Right cardiac atrium (tissue), 5 donors: ENCODE data around the gene KIAA0753. TPM values are rescaled to one million over a fixed set of nuclear protein-coding genes. Genes with fewer than 3 reads are reported as not detected.

ENCODE experiments used
- ATAC-seq, 2 donors: fragments of 200-7000 bp; cut with Tn5 transposase; one replicate each; pipeline versions ENCODE4 v1.8.0 to v1.9.1; 2020; ENCODE audit warnings: moderate library complexity in 2 of 2, mild to moderate bottlenecking in 1 of 2
- DNase-seq, 3 donors: peaks; one replicate each; pipeline ENCODE4 v3.0.0-alpha.2; 2020
- H3K27ac ChIP-seq: one replicate; pipeline ENCODE4 v1.5.1; 2013; ENCODE audit warnings: mild to moderate bottlenecking, low read length, control low read depth, moderate library complexity
- H3K27me3 ChIP-seq: one replicate; pipeline ENCODE4 v1.6.1; 2013; ENCODE audit not compliant: control insufficient read depth, insufficient read depth
- H3K4me1 ChIP-seq: one replicate; pipeline ENCODE4 v1.6.1; 2013; ENCODE audit warnings: low read length; ENCODE audit not compliant: control insufficient read depth, insufficient read depth
- H3K4me3 ChIP-seq: one replicate; pipeline ENCODE4 v1.5.1; 2013; ENCODE audit warnings: low read length, control low read depth
- H3K9me3 ChIP-seq: one replicate; pipeline ENCODE4 v1.6.1; 2013; ENCODE audit warnings: low read length; ENCODE audit not compliant: control insufficient read depth
- WGBS: extraction: QIAGEN DNeasy Blood & Tissue Kit; methylation state at CpG from one replicate; pipeline ENCODE4 v1.1.7; 2013; 5-methylcytosine and 5-hydroxymethylcytosine counted together
- intact Hi-C, 4 donors: fragments of 100-400 bp; cut with DNase I; formaldehyde crosslinking; loops; one replicate each; pipeline versions ENCODE4 v1.11.0 to v1.14.0; 2022 to 2023
- polyA plus RNA-seq: library from polyadenylated mRNA; stranded (reverse); fragments of 200-250 nt; gene quantifications from one replicate; pipeline ENCODE4 v1.2.3, GENCODE V29; 2013
- total RNA-seq, 4 donors: library from RNA; stranded (reverse); fragmentation: NEBNext Ultra II Directional; extraction: Animal tissue kit (Norgen Biotek cat#: 25700); gene quantifications; one replicate each; pipeline ENCODE4 v1.2.1, GENCODE V29; 2021
- donor health status: healthy with polysubstance abuse.
- donor health status: DM: no; HTN: yes; CAD: no.
- donor health status: DM: no; HTN: no; CAD: no.
- donor health status: DM: no; HTN: yes; CAD: no; lungs with severe emphysema.
- donor health status: DM: yes; HTN: yes; CAD: no.

The KIAA0753 gene
- total and polyA plus RNA-seq, 5 donors: 2.9 to 9.0 (median 6.3) TPM

DNA sequence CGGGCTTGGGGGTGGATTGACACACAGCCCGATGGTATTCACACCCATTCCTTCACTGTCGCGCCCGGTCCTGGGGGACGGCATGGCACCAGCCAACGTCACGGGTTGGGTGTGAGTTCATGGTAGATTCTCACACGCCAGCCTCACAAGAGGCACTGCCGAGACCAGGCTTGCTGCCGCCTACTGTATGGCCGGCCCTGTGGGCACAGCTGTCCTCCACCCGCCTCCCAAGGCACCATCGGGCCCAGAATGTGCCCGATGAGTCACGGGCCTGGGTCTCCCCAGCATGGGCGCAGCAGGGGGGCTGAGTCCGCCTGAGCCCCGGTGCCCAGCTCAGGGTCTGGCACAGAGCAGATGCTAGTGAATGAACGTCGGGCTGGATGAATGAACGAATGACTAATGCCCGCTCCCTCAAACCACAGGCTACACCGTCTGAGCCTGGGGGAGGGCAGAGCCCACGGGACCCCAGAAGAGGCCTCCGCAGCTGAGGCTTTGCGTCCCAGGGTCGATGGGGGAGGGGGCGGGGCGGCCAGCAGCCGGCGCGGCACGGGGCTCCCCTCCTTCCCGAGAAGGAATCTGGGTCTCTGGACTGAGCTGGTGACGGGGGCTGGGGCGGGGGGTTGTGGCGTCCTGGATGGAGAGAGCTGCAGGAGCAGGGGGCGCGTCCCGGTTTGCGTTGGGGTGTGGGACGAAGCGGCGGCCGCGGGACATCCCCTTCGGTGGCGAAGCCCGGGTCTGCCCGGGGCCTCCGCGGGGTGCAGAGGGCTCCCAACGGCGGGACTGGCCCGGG lies 85.0 kb downstream of the KIAA0753 start:
- no peak overlapping the region for H3K27ac ChIP-seq
- intact Hi-C loops: loop anchor here in 1 of 4 donors (10.0 kb wide), 1 partner anchor 81 kb away; no protein-coding TSS in a partner anchor

DNA sequence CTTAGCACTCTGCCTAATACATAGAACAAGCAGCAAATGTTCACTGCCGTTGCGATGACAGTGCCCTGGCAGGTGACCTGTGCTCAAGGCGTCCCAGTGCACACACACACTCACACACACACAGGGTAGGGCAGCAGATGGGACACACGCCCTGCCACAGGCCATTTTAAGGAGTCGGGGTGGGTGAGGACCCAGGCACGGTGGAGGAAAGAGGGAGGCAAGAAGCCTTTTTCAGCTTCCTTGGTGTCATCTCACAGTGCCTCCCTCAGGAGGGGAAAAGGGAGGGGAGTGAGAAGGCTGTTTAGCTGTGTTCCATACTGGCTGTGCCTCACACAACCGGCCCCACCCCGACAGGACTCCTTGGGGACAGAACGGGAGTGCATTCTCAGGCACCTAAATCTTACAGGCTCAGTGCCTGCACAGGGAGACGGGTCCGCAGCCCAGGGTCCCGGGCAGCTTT lies 85.6 kb downstream of the KIAA0753 start:
- Histone ChIP-seq H3K4me3 (no peak overlapping the region), H3K4me1 (no peaks in the 10 kb centered on the region), H3K27ac (no peak overlapping the region), H3K9me3 (no peaks in the 10 kb centered on the region), H3K27me3 (no peaks in the 10 kb centered on the region)
- ATAC-seq: peak in 1 of 2 donors; percentile 3
- WGBS: 20% methylated on average over 12 of the region's 12 CpGs
- intact Hi-C loops: loop anchor here in 1 of 4 donors (10.0 kb wide), 1 partner anchor 80 kb away; no protein-coding TSS in a partner anchor
- no peak for DNase-seq

More for the DNA sequence above, 85.0 kb downstream of the KIAA0753 start:
- no peaks in the 10 kb centered on the region for H3K4me1 ChIP-seq
- DNase-seq (peak in 2 of 3 donors; percentile 54 to 67), ATAC-seq (peak; percentile 38 to 50)
- peak overlapping the region; percentile 76 for H3K4me3 ChIP-seq
- WGBS: 2% methylated on average over 56 of the region's 56 CpGs
- H3K9me3 ChIP-seq: no peaks in the 10 kb centered on the region
- H3K27me3 ChIP-seq: no peaks in the 10 kb centered on the region

DNA sequence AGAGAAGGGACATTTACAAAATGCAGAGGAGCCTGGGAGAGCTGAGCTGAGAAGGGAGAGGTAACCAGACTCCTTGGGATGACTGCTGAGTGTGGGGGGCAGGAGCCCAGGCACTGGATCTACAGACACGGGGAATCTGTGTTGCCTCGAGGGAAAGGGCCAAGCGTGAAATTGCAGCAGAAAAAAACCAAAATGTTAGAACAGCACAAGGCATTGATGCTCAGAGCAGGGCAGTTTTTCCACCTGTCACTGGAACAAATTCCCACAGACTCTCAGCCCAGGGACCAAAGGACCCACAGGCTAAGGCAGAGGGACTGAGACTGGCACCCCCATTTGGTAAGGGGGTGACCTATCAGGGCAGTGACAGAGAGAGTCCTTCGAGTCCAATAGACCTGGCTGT lies 86.2 kb downstream of the KIAA0753 start:
- H3K27me3 ChIP-seq: no peaks in the 10 kb centered on the region
- no peak overlapping the region for H3K4me3 ChIP-seq
- intact Hi-C loops: loop anchor here in 1 of 4 donors (10.0 kb wide), 1 partner anchor 80 kb away; no protein-coding TSS in a partner anchor
- 78% methylated on average over 4 of the region's 4 CpGs for WGBS
- no peaks in the 10 kb centered on the region for H3K9me3 ChIP-seq
- DNase-seq: no peak
- H3K27ac ChIP-seq: no peak overlapping the region
- H3K4me1 ChIP-seq: no peaks in the 10 kb centered on the region
- ATAC-seq: no peak

DNA sequence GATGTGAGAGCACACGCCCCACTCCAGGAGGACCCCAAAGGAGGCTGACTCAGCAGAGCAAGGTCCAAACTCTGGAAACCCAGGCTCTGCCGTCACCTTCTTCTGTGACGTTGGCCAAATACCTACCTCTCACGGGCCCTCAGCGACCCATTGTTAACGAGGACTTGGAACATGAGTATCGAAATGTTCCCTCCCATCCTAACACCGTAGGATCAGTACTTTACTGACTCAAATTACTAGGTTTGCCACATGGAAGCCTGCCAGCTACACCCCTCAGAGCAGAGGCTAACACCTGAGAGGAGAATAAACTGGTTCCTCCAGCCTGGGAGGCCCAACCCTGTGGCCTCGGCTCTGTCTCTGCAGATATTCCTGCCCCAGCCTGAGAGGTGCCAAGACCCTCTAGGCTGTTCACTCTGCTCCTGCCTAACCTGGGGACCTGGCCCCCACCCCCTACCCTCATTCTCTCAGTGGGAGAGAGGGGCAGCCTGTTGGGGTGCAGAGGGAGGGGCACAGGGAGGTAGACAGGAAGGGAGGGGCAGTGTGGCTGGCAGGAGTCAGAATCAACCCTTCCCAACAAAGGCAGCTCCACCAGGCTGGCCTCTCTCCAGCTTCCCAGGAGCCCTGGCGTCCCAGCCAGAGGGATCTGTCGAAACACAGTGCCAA lies 88.5 kb downstream of the KIAA0753 start:
- Histone ChIP-seq H3K9me3 (no peaks in the 10 kb centered on the region), H3K27ac (no peak overlapping the region), H3K27me3 (no peaks in the 10 kb centered on the region), H3K4me3 (no peak overlapping the region), H3K4me1 (peaks cover 5% of the 10 kb centered on the region)
- ATAC-seq (peak in 1 of 2 donors; percentile 30), DNase-seq (peak; percentile 40 to 69 (median 65))
- intact Hi-C loops: loop anchor here in 1 of 4 donors (10.0 kb wide), 1 partner anchor 77 kb away; no protein-coding TSS in a partner anchor
- 64% methylated on average over 11 of the region's 11 CpGs for WGBS

DNA sequence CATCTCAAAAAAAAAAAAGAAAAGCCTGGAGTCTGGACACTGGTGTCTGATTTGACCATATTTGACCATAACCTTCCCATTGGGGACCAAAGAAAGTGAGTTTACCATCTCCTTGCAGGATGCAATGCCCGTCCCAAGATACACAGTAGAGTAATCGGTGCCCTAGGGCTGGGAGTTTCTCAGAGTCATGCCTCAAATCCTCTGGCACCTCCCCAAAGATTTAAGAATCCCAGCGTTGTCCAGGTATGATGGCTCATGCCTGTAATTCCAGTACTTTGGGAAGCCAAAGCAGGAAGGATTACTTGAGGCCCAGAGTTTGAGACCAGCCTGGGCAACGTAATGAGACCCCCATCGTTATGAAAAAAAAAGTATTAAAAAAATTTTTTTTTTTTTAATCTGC lies 89.2 kb downstream of the KIAA0753 start:
- Histone ChIP-seq H3K27me3 (no peaks in the 10 kb centered on the region), H3K4me3 (no peak overlapping the region), H3K9me3 (no peaks in the 10 kb centered on the region), H3K4me1 (peaks cover 5% of the 10 kb centered on the region), H3K27ac (no peak overlapping the region)
- intact Hi-C loops: loop anchor here in 1 of 4 donors (10.0 kb wide), 1 partner anchor 77 kb away; no protein-coding TSS in a partner anchor
- ATAC-seq: no peak
- WGBS: 73% methylated on average over 5 of the region's 5 CpGs
- no peak for DNase-seq

DNA sequence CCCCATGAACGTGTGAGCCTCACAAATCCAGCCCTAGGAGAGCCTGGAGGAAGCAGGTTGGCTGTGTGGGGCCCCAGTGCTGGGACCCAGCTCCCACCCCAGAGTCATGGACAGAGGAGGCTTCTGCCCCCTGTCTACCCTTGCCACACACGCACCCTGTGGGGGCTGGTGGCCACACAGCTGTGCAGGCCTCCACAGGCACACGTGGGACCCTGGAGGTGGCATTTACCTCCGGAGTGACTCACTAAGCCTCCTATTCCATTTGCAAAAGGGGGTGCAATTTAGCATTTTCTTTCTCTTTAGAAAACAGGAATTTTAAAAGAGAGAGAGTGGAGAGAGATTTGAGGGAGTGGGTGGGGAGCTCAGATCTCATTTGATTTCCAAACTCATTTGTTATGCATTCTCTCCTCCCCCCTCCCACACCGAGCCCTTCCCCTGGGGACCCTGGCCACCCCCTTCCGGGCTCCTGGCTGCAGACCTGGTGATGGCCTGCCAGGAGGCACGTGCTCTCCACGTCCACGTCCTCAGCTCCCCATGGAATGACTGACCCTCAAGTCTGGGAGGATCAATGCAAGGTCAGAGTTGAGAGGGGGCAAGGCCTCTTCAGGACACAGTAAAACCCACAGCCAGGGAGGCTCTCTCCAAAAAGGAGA lies 91.0 kb downstream of the KIAA0753 start:
- Histone ChIP-seq H3K27me3 (no peaks in the 10 kb centered on the region), H3K4me3 (no peak overlapping the region), H3K9me3 (no peaks in the 10 kb centered on the region), H3K27ac (peak overlapping the region; percentile 51), H3K4me1 (peaks cover 5% of the 10 kb centered on the region)
- WGBS: 50% methylated on average over 9 of the region's 9 CpGs
- intact Hi-C loops: loop anchor here in 1 of 4 donors (10.0 kb wide), 1 partner anchor 75 kb away; no protein-coding TSS in a partner anchor
- ATAC-seq: peak; percentile 6 to 16
- no peak for DNase-seq

DNA sequence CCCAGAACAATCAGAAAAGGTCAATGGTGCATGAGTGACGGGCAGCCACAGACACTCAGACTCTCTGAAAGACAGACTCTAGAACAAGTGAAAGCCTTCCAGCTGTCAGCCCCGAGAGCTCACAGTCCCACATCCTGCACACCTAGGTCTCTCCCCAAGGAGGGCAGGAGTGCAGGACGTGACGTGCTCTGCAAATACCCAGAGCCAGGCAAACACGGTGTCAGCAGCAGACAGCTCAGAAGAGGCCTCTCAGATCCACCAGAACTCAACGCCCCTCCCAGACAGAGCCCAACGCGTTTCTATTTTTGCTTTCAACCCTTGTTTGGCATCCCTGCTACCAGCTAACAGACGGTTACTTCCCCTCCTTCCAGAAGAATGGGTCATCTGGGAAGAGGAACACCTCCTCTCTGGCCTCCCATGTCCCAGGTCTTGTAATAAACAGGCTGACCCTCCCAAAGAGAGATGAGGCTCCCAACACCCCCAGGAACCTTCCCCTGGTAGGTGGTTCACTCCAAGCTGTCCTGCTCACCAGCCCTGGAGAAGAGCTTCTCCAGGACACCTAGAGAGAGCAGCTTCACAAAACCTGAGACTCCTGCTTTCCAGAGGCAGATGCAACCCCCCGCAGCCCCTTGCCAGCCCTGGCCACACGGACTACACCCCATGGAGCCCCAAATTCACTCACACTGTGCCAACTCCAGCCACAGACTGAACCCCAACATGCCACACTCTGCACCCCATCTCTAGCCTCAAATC lies 91.8 kb downstream of the KIAA0753 start:
- Histone ChIP-seq H3K9me3 (no peaks in the 10 kb centered on the region), H3K4me3 (no peak overlapping the region), H3K4me1 (peaks cover 5% of the 10 kb centered on the region), H3K27ac (peak overlapping the region; percentile 57), H3K27me3 (no peaks in the 10 kb centered on the region)
- intact Hi-C loops: no loop called here
- 31% methylated on average over 11 of the region's 11 CpGs for WGBS
- ATAC-seq (peak; percentile 64 to 80), DNase-seq (peak in 1 of 3 donors; percentile 74)

DNA sequence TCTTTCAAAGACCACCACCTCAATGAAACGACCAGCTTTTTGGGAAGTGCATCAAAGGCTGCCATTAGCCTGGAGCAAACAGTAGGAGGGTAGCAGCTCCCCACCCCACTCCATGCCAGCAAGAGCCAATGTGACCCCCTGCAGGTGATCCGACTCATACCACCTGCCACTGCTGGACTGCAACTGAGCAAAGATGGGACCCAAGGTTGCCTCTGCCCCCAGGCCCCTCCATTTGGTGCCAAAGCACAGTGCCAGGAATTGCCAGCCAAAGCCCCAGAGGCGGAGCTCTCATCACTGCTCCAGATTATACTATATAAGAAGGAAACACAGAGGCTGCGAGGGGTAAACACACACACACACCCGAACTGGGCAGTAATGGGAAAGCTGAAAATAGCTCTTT lies 92.5 kb downstream of the KIAA0753 start:
- H3K27me3 ChIP-seq: no peaks in the 10 kb centered on the region
- DNase-seq (no peak), ATAC-seq (no peak)
- peak overlapping the region; percentile 57 for H3K27ac ChIP-seq
- H3K4me1 ChIP-seq: peaks cover 5% of the 10 kb centered on the region
- 60% methylated on average over 5 of the region's 5 CpGs for WGBS
- no peak overlapping the region for H3K4me3 ChIP-seq
- intact Hi-C loops: no loop called here
- no peaks in the 10 kb centered on the region for H3K9me3 ChIP-seq

DNA sequence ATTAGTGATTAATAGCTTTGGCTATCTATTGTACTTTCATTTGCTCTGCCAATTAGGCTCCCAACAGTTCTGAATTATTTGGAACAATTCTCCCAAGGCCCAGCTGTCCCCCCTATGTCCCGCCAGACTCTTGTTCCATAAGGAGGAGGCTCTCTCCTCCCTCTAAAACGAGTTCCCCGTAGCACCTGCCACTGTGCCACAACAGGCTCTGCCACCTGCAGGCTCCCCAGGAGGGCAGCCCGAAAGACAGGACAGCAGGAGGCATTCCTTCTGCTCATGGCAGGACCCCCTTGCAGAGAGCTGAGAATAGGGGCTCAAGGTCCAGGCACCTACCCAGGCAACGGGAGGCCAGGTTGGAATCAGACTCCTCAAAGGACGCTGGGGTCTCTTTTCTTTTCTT lies 93.2 kb downstream of the KIAA0753 start:
- intact Hi-C loops: no loop called here
- Histone ChIP-seq H3K4me1 (peaks cover 5% of the 10 kb centered on the region), H3K4me3 (no peak overlapping the region), H3K27me3 (no peaks in the 10 kb centered on the region), H3K27ac (no peak overlapping the region), H3K9me3 (no peaks in the 10 kb centered on the region)
- 87% methylated on average over 6 of the region's 6 CpGs for WGBS
- no peak for DNase-seq
- no peak for ATAC-seq

DNA sequence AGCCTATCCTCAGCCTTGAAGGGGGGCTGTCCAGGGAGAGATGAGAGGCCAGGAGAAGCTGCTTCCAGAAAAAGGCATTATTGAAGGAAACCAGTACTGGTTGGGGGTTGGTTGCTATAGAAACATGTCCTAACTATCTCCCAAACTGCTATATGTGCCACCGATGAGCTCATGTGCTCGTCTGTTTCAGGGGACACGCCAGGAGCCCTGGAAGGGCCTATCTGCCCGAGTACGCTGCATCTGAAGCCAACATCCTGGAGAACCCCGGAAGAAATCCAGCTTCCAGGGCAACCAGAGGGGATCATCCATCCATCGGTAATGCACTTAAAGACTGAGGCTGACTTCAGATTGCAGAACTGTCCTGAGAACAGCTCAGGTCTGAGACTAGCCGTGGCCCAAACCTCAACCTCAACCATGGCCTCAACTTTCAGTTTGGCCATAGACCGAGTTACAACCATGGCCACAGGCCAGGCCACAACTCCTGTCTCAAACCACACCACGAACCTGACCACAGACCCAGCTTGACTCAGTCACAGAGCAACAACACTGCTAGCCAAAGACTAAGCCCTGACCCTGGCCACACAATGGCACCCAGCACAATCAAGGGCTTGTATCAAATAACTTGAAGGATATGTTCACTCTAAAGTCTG lies 94.3 kb downstream of the KIAA0753 start:
- no peak for DNase-seq
- Histone ChIP-seq H3K4me3 (no peak overlapping the region), H3K27me3 (no peaks in the 10 kb centered on the region), H3K9me3 (no peaks in the 10 kb centered on the region), H3K4me1 (peaks cover 5% of the 10 kb centered on the region), H3K27ac (no peak overlapping the region)
- intact Hi-C loops: no loop called here
- no peak for ATAC-seq
- WGBS: 78% methylated on average over 10 of the region's 10 CpGs
